Endothelial cell of umbilical vein (primary cell): ENCODE results near the gene RBPJ. TPM values are rescaled to one million over a fixed set of nuclear protein-coding genes. Genes with fewer than 3 reads are reported as not detected.

Experiments
- BruUV-seq: library from RNA; stranded (reverse); fragments of 400-500 nt; replicated peaks from 2 replicates; lab custom pipeline; 2021; lab: Mats Ljungman, UMichigan
- CTCF ChIA-PET: fragments of 300-600, 350-600 bp; sonication (Branson Sonifier 250); formaldehyde crosslinking; loops from one replicate; lab custom pipeline; 2021; ENCODE audit warnings: antibody characterized with exemption, inconsistent platforms; lab: Charles Lee
- POLR2A ChIA-PET: fragments of 300-600, 350-600 bp; sonication (Branson Sonifier 250); formaldehyde crosslinking; loops from one replicate; lab custom pipeline; 2021; ENCODE audit warnings: antibody characterized with exemption, inconsistent platforms; lab: Charles Lee
- DNase-seq: peaks from one replicate; pipeline ENCODE4 v3.0.0-alpha.2; 2011; ENCODE audit warnings: low read depth, low spot score
- FAIRE-seq: peaks from 2 replicates; lab custom pipeline; 2011; peaks lifted over from hg19 to GRCh38; lab: Jason Lieb, UNC
- H2AFZ ChIP-seq: 2 replicates; pipeline ENCODE4 v1.6.0; 2012; ENCODE audit warnings: low read depth, low read length, control low read depth, inconsistent platforms
- H3K27ac ChIP-seq: 2 replicates; pipeline ENCODE4 v1.5.1; 2011; ENCODE audit warnings: low read depth, mild to moderate bottlenecking, control low read depth, low read length, moderate library complexity; ENCODE audit not compliant: insufficient read depth
- H3K27me3 ChIP-seq, 2 experiments: 2 replicates each; pipeline versions ENCODE4 v1.6.0 to v1.6.1; 2011; ENCODE audit warnings: low read length in 2 of 2, mixed read lengths in 1 of 2; ENCODE audit not compliant: control insufficient read depth in 2 of 2, insufficient read depth in 2 of 2
- H3K36me3 ChIP-seq, 2 experiments: 2 replicates in 1 of 2; 3 replicates in 1 of 2; pipeline ENCODE4 v1.5.1; 2011; ENCODE audit warnings: low read length in 2 of 2, mild to moderate bottlenecking in 1 of 2, moderate library complexity in 1 of 2; ENCODE audit not compliant: control insufficient read depth in 2 of 2, insufficient read depth in 2 of 2; ENCODE audit errors: extremely low read depth in 1 of 2
- H3K4me1 ChIP-seq: 3 replicates; pipeline ENCODE4 v1.5.1; 2011; ENCODE audit warnings: mild to moderate bottlenecking, low read length; ENCODE audit not compliant: control insufficient read depth, insufficient read depth; ENCODE audit errors: extremely low read depth
- H3K4me2 ChIP-seq: 2 replicates; pipeline ENCODE4 v1.6.1; 2011; ENCODE audit warnings: low read length, control low read depth, mixed read lengths; ENCODE audit not compliant: insufficient read depth
- H3K4me3 ChIP-seq, 3 experiments: fragments of 200-600 bp in 1 of 3; sonication (generic), shearing (Covaris generic) in 1 of 3; replicated peaks in 1 of 3; 2 replicates each; pipeline ENCODE4 v1.5.1; 2011 to 2016; ENCODE audit warnings: control low read depth in 3 of 3, low read length in 3 of 3, mild to moderate bottlenecking in 2 of 3, inconsistent platforms in 1 of 3, low read depth in 1 of 3, moderate library complexity in 1 of 3; ENCODE audit not compliant: insufficient read depth in 1 of 3
- H3K79me2 ChIP-seq: 2 replicates; pipeline ENCODE4 v1.6.0; 2012; ENCODE audit warnings: low read length, inconsistent platforms; ENCODE audit not compliant: control insufficient read depth, insufficient read depth
- H3K9ac ChIP-seq: replicated peaks from 2 replicates; pipeline ENCODE3; 2011; ENCODE audit warnings: low read length, control low read depth; ENCODE audit not compliant: insufficient read depth; ENCODE audit errors: extremely low read depth
- H3K9me1 ChIP-seq: replicated peaks from 3 replicates; pipeline ENCODE4 v1.6.0; 2011; ENCODE audit warnings: mild to moderate bottlenecking, low read length; ENCODE audit not compliant: control insufficient read depth, insufficient read depth; ENCODE audit errors: extremely low read depth
- H3K9me3 ChIP-seq: replicated peaks from 2 replicates; pipeline ENCODE4 v1.5.1; 2012; ENCODE audit warnings: low read length, inconsistent platforms; ENCODE audit not compliant: control insufficient read depth, insufficient read depth
- H4K20me1 ChIP-seq: replicated peaks from 2 replicates; pipeline ENCODE3; 2011; ENCODE audit warnings: mild to moderate bottlenecking, low read length; ENCODE audit not compliant: control insufficient read depth, insufficient read depth; ENCODE audit errors: extremely low read depth
- CTCF ChIP-seq, 2 donors: IDR thresholded peaks; 1 replicate in 1 of 2; 2 replicates in 1 of 2; pipeline ENCODE4 v1.5.1; 2011; ENCODE audit warnings: low read length in 2 of 2, mild to moderate bottlenecking in 2 of 2, moderate library complexity in 2 of 2, control low read depth in 1 of 2, inconsistent platforms in 1 of 2, low read depth in 1 of 2; ENCODE audit not compliant: insufficient read depth in 1 of 2; ENCODE audit errors: extremely low read depth in 1 of 2
- FOS ChIP-seq: IDR thresholded peaks from 2 replicates; pipeline ENCODE4 v1.6.1; 2011; ENCODE audit warnings: mild to moderate bottlenecking, low read length, moderate library complexity, borderline replicate concordance; ENCODE audit not compliant: insufficient read depth
- JUN ChIP-seq: IDR thresholded peaks from 2 replicates; pipeline ENCODE4 v1.6.1; 2011; ENCODE audit warnings: borderline replicate concordance, low read depth; ENCODE audit not compliant: insufficient read length, insufficient read depth
- MYC ChIP-seq: IDR thresholded peaks from one replicate; pipeline ENCODE4 v1.6.1; 2011; ENCODE audit warnings: mild to moderate bottlenecking, low read depth, low read length
- POLR2A ChIP-seq: IDR thresholded peaks from 2 replicates; pipeline ENCODE4 v1.6.1; 2012; ENCODE audit warnings: low read depth, mild to moderate bottlenecking, control low read depth, low read length
- dilution Hi-C: fragments of 300-500 bp; cut with MboI; formaldehyde crosslinking; loops from one replicate; pipeline ENCODE4 v1.15.0; 2019; ENCODE audit warnings: low sequenced_read_pairs; ENCODE audit not compliant: extremely low pct_ligation_motif_present
- intact Hi-C: fragments of 100-400 bp; cut with micrococcal nuclease; formaldehyde crosslinking; loops from one replicate; pipeline ENCODE4 v1.10.0; 2022
- polyA plus RNA-seq, 4 experiments: library from polyadenylated mRNA; depleted of rRNA in 3 of 4; stranded (reverse) in 3 of 4; unstranded in 1 of 4; fragments of >200 nt; gene quantifications; 2 replicates each; pipeline versions ENCODE4 v1.2.1 to v1.2.3, GENCODE V29; 2011 to 2012; ENCODE audit warnings: missing spikeins in 1 of 4
- total RNA-seq: library from RNA; stranded (reverse); gene quantifications from 2 replicates; pipeline ENCODE4 v1.2.3, GENCODE V29; 2021

The RBPJ gene
- total and polyA plus RNA-seq, 2 donors (not counting 3 experiments of a cell fraction or from before 2014, with no cell fraction given) = 17.0 to 42.9 TPM

GRCh38 chr4:26468283-26468949 lies 147.6 kb downstream of the RBPJ start:
- TF ChIP-seq CTCF (IDR thresholded peaks at IDR 0.05; ENCODE audit: extremely low read depth in 1 of 2, insufficient read depth in 1 of 2, low read depth in 1 of 2, low read length in 2 of 2) (no peak), JUN (no peak), MYC (no peak), FOS (no peak), POLR2A (no peak)
- no peaks in the 10 kb centered on the region for H3K79me2 ChIP-seq
- H3K4me1 ChIP-seq = no peaks in the 10 kb centered on the region
- intact Hi-C loops = no loop called here
- no peak overlapping the region for H3K9ac ChIP-seq
- H3K9me1 ChIP-seq = no peaks in the 10 kb centered on the region
- no peak overlapping the region for H3K4me3 ChIP-seq
- no peaks in the 10 kb centered on the region for H4K20me1 ChIP-seq
- dilution Hi-C loops = no loop called here
- FAIRE-seq (no peak), DNase-seq (no peak)
- no peak overlapping the region for H2AFZ ChIP-seq
- H3K9me3 ChIP-seq = no peaks in the 10 kb centered on the region
- CTCF ChIA-PET = no interaction called here
- no peak overlapping the region for H3K4me2 ChIP-seq
- peaks cover 6 to 9% of the 10 kb centered on the region in 2 experiments for H3K27me3 ChIP-seq
- H3K36me3 ChIP-seq = no peaks in the 10 kb centered on the region
- no peak overlapping the region for H3K27ac ChIP-seq
- POLR2A ChIA-PET = no interaction called here
- BruUV-seq = no TSS peak

GRCh38 chr4:26468977-26469376 lies 148.2 kb downstream of the RBPJ start:
- no peak for FAIRE-seq
- intact Hi-C loops = no loop called here
- no TSS peak for BruUV-seq

More at GRCh38 chr4:26468977-26469376, 148.2 kb downstream of the RBPJ start:
- Histone ChIP-seq H3K27ac (no peak overlapping the region), H3K9me3 (no peaks in the 10 kb centered on the region), H3K4me3 (no peak overlapping the region), H3K9ac (no peak overlapping the region), H3K79me2 (no peaks in the 10 kb centered on the region), H3K4me1 (no peaks in the 10 kb centered on the region), H3K27me3 (peaks cover 2 to 7% of the 10 kb centered on the region in 2 experiments), H4K20me1 (no peaks in the 10 kb centered on the region), H3K36me3 (no peaks in the 10 kb centered on the region), H3K9me1 (no peaks in the 10 kb centered on the region), H3K4me2 (no peak overlapping the region), H2AFZ (no peak overlapping the region)
- DNase-seq = no peak
- ChIA-PET POLR2A (no interaction called here), CTCF (no interaction called here)
- TF ChIP-seq POLR2A = no peak
- dilution Hi-C loops = no loop called here
